Tibial nerve (tissue), 4 donors: ENCODE measurements around the gene CDHR3.

Source experiments
- EP300 ChIP-seq, 2 donors: sonication (generic); formaldehyde crosslinking; IDR thresholded peaks; one replicate each; pipeline ENCODE4 v1.6.1; 2017; ENCODE audit warnings: antibody characterized with exemption in 2 of 2, mild to moderate bottlenecking in 1 of 2
- POLR2A ChIP-seq, 2 donors: fragments of 450-650 bp; IDR thresholded peaks; one replicate each; pipeline ENCODE4 v1.6.1; 2017; ENCODE audit warnings: antibody characterized with exemption in 2 of 2, mild to moderate bottlenecking in 2 of 2, moderate library complexity in 2 of 2
- TF ChIP-seq, protein P1 (sequence below), 5 experiments: fragments of 200-600 bp in 3 of 5; fragments of 450-650 bp in 2 of 5; sonication (generic) in 3 of 5; IDR thresholded peaks; one replicate each; pipeline ENCODE4 v1.5.1; 2016 to 2019; ENCODE audit warnings: antibody characterized with exemption in 5 of 5, mild to moderate bottlenecking in 3 of 5, moderate library complexity in 2 of 5

GRCh38 chr7:106057962-106058927 is 95.2 kb downstream of the CDHR3 start:
- no peak for TF ChIP-seq POLR2A (IDR thresholded peaks at IDR 0.05)
- TF ChIP-seq, protein P1, sequence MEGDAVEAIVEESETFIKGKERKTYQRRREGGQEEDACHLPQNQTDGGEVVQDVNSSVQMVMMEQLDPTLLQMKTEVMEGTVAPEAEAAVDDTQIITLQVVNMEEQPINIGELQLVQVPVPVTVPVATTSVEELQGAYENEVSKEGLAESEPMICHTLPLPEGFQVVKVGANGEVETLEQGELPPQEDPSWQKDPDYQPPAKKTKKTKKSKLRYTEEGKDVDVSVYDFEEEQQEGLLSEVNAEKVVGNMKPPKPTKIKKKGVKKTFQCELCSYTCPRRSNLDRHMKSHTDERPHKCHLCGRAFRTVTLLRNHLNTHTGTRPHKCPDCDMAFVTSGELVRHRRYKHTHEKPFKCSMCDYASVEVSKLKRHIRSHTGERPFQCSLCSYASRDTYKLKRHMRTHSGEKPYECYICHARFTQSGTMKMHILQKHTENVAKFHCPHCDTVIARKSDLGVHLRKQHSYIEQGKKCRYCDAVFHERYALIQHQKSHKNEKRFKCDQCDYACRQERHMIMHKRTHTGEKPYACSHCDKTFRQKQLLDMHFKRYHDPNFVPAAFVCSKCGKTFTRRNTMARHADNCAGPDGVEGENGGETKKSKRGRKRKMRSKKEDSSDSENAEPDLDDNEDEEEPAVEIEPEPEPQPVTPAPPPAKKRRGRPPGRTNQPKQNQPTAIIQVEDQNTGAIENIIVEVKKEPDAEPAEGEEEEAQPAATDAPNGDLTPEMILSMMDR (IDR thresholded peaks at IDR 0.05): peak in 1 of 5 experiments; percentile 6
- TF ChIP-seq EP300 (IDR thresholded peaks at IDR 0.05): no peak
